GM23338 (cell line): ENCODE results near the gene ARHGEF16.

Source experiments
- EZH2phosphoT487 ChIP-seq: fragments of 200-600 bp; sonication (generic); IDR thresholded peaks from one replicate; pipeline ENCODE4 v1.8.1; 2018; ENCODE audit warnings: antibody characterized with exemption; ENCODE audit not compliant: unreplicated experiment
- JUNB ChIP-seq: IDR thresholded peaks from one replicate; pipeline ENCODE4 v1.6.1; 2016; ENCODE audit warnings: antibody characterized with exemption; ENCODE audit not compliant: unreplicated experiment
- NANOG ChIP-seq: IDR thresholded peaks from 2 replicates; pipeline ENCODE4 v1.6.1; 2016; ENCODE audit warnings: antibody characterized with exemption, borderline replicate concordance
- POLR2AphosphoS5 ChIP-seq: IDR thresholded peaks from 2 replicates; pipeline ENCODE4 v1.6.1; 2016; ENCODE audit warnings: antibody characterized with exemption, low read depth
- TF ChIP-seq, protein P1 (sequence below), 2 experiments: fragments of 200-600 bp in 1 of 2; sonication (generic) in 1 of 2; conservative IDR thresholded peaks; 2 replicates each; pipeline versions ENCODE4 v1.5.1 to v1.6.1; 2016 to 2017; ENCODE audit warnings: antibody characterized with exemption in 2 of 2, low read depth in 2 of 2, mild to moderate bottlenecking in 2 of 2, moderate library complexity in 1 of 2

DNA sequence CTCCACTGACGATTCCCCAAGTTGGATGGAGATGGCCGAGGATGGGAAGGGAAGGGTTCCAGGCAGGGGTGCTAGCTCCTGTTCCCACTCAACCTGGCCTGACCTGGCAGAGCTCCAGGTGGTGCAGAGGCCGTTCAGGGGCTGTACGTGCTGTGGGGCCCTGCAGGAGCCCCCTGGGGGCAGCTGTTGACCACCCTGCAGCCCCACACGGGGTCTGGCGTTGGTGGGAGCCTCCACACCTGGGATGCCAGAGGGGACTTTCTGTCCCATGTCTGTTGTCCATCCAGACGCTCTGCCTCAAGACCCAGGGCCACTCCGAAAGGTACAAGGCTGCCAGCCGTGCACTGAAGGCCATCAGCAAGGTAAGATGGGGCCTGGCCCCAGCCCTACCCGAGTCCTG, 20.0 kb downstream of the ARHGEF16 start:
- TF ChIP-seq, protein P1, sequence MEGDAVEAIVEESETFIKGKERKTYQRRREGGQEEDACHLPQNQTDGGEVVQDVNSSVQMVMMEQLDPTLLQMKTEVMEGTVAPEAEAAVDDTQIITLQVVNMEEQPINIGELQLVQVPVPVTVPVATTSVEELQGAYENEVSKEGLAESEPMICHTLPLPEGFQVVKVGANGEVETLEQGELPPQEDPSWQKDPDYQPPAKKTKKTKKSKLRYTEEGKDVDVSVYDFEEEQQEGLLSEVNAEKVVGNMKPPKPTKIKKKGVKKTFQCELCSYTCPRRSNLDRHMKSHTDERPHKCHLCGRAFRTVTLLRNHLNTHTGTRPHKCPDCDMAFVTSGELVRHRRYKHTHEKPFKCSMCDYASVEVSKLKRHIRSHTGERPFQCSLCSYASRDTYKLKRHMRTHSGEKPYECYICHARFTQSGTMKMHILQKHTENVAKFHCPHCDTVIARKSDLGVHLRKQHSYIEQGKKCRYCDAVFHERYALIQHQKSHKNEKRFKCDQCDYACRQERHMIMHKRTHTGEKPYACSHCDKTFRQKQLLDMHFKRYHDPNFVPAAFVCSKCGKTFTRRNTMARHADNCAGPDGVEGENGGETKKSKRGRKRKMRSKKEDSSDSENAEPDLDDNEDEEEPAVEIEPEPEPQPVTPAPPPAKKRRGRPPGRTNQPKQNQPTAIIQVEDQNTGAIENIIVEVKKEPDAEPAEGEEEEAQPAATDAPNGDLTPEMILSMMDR (conservative IDR thresholded peaks at IDR 0.05; ENCODE audit: low read depth in 2 of 2): no peak
- no peak for TF ChIP-seq POLR2AphosphoS5
- no peak for TF ChIP-seq NANOG
- TF ChIP-seq EZH2phosphoT487: no peak
- no peak for TF ChIP-seq JUNB
